ENCODE measurements around the gene STMND1. TPM values are rescaled to one million over a fixed set of nuclear protein-coding genes. Genes with fewer than 3 reads are reported as not detected.

STMND1 gene
- total RNA-seq, 4 donors from 2014 or later, result 1.2 TPM; not detected in 3

GRCh38 chr6:17093686-17094085, 8.2 kb upstream of the STMND1 start:
- intact Hi-C loops (cut with DNase I; ENCODE audit: low total_unique reads), result no loop called here
- 50 to 56% methylated on average over 5 of the region's 5 CpGs for WGBS, 2 donors
- H3K4me3 ChIP-seq (ENCODE audit: low read depth, poor library complexity, severe bottlenecking), result no peak overlapping the region
- no peak for DNase-seq (ENCODE audit: low spot score in 2 of 2)
- TF ChIP-seq POLR2A (IDR thresholded peaks at IDR 0.05) (no peak), CTCF (IDR thresholded peaks at IDR 0.05) (no peak)

GRCh38 chr6:17096096-17096495, 5.8 kb upstream of the STMND1 start:
- WGBS, 2 donors, result 51 to 57% methylated on average over 6 of the region's 6 CpGs
- intact Hi-C loops (cut with DNase I; ENCODE audit: low total_unique reads), result no loop called here
- H3K4me3 ChIP-seq (ENCODE audit: low read depth, poor library complexity, severe bottlenecking), result no peak overlapping the region
- TF ChIP-seq CTCF (IDR thresholded peaks at IDR 0.05) (no peak), POLR2A (IDR thresholded peaks at IDR 0.05) (no peak)
- DNase-seq (ENCODE audit: low spot score in 2 of 2), result no peak

GRCh38 chr6:17096652-17097051, 5.2 kb upstream of the STMND1 start:
- TF ChIP-seq CTCF (IDR thresholded peaks at IDR 0.05) (no peak), POLR2A (IDR thresholded peaks at IDR 0.05) (no peak)
- intact Hi-C loops (cut with DNase I; ENCODE audit: low total_unique reads), result no loop called here

GRCh38 chr6:17097982-17098381, 3.9 kb upstream of the STMND1 start:
- intact Hi-C loops (cut with DNase I; ENCODE audit: low total_unique reads), result no loop called here
- 80 to 85% methylated on average over 3 of the region's 3 CpGs for WGBS, 2 donors
- TF ChIP-seq CTCF (IDR thresholded peaks at IDR 0.05) (no peak), POLR2A (IDR thresholded peaks at IDR 0.05) (no peak)
- no peak for DNase-seq (ENCODE audit: low spot score in 2 of 2)
- H3K4me3 ChIP-seq (ENCODE audit: low read depth, poor library complexity, severe bottlenecking), result no peak overlapping the region

More at GRCh38 chr6:17096652-17097051, 5.2 kb upstream of the STMND1 start:
- DNase-seq (ENCODE audit: low spot score in 2 of 2), result no peak
- no peak overlapping the region for H3K4me3 ChIP-seq (ENCODE audit: low read depth, poor library complexity, severe bottlenecking)
- 40 to 53% methylated on average over 1 of the region's 1 CpG for WGBS, 2 donors

- H3K4me3 ChIP-seq (ENCODE audit: low read depth, poor library complexity, severe bottlenecking), result no peak overlapping the region
- WGBS, 2 donors, result 64 to 66% methylated on average over 4 of the region's 4 CpGs
- TF ChIP-seq POLR2A (IDR thresholded peaks at IDR 0.05) (no peak), CTCF (IDR thresholded peaks at IDR 0.05) (no peak)
- intact Hi-C loops (cut with DNase I; ENCODE audit: low total_unique reads), result no loop called here
- DNase-seq (ENCODE audit: low spot score in 2 of 2), result no peak
Measured at GRCh38 chr6:17098538-17098937, 3.3 kb upstream of the STMND1 start.

GRCh38 chr6:17099401-17100059, 2.3 kb upstream of the STMND1 start:
- no peak overlapping the region for H3K4me3 ChIP-seq (ENCODE audit: low read depth, poor library complexity, severe bottlenecking)
- intact Hi-C loops (cut with DNase I; ENCODE audit: low total_unique reads), result no loop called here
- TF ChIP-seq POLR2A (IDR thresholded peaks at IDR 0.05) (no peak), CTCF (IDR thresholded peaks at IDR 0.05) (no peak)
- 78 to 79% methylated on average over 5 of the region's 5 CpGs for WGBS, 2 donors
- no peak for DNase-seq (ENCODE audit: low spot score in 2 of 2)
